Measurements from ENCODE around the gene C3orf20.

C3orf20 gene

DNA sequence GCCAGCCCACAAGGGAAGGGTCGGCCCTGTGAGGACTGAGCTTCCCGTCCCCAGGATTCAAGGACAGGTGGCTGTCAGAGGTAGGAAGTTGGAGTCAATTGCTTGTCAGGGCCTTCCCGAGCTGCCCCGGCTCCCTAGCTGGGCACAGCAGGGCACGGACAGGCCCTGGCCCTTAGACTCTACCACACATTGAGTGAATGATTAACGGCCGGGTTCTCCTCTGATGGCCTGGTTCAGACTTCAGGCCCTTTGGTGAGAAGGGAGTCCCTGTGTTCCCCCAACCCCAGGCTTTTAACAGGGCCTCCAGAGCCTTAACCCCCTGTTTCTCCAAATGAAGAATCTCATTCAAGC, 127.4 kb downstream of the C3orf20 start:
- in situ Hi-C loops (cut with MboI; ENCODE audit: low sequenced_read_pairs, unreplicated experiment) = no loop called here
- TF ChIP-seq, protein P1, sequence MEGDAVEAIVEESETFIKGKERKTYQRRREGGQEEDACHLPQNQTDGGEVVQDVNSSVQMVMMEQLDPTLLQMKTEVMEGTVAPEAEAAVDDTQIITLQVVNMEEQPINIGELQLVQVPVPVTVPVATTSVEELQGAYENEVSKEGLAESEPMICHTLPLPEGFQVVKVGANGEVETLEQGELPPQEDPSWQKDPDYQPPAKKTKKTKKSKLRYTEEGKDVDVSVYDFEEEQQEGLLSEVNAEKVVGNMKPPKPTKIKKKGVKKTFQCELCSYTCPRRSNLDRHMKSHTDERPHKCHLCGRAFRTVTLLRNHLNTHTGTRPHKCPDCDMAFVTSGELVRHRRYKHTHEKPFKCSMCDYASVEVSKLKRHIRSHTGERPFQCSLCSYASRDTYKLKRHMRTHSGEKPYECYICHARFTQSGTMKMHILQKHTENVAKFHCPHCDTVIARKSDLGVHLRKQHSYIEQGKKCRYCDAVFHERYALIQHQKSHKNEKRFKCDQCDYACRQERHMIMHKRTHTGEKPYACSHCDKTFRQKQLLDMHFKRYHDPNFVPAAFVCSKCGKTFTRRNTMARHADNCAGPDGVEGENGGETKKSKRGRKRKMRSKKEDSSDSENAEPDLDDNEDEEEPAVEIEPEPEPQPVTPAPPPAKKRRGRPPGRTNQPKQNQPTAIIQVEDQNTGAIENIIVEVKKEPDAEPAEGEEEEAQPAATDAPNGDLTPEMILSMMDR (IDR thresholded peaks at IDR 0.05; ENCODE audit: borderline replicate concordance, control extremely low read depth, extremely low read depth, insufficient read depth, missing control alignments) = no peak
- DNase-seq (ENCODE audit: low spot score) = no peak

DNA sequence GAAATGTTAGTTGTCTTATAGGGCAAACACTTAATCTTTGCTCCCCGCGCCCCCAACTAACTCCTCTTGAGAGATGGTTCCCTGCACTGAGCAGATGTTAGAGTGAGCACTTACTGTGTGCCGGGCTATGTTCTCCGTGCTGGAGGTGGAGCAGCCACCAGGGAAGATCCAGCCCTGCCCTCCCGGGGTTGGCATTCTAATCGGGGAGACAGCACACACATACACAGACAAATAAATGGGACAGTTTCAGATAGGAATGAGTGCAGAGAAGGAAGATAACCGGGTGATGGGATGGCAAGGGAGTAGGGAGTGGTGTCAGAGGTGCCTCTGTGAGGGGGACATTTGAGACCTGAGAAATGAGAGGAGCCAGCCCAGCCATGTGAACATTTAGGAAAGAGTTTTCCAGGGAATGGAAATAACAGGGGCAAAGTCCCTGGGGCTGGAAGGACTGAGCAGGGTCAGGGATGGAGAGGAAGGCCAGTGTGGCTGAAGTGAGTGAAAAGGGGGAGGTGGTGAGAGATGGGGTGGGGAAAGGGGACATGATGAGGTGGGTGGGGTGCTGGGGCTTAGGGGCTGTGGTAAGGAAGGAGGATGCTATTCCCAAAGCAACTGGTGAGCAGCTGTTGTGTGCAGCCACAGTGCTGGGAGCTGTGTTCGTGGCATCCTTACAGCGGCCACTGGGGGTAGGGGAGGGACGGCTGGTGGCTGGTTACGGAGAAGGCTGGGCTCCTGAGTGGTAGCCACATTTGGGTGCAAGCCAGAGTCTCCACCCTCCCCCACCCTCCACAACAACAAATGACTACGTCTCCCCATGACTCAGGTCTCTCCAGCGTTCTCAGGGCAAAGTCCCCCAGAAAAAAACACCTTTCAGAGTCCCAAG, 128.4 kb downstream of the C3orf20 start:
- TF ChIP-seq, protein P1 (IDR thresholded peaks at IDR 0.05; ENCODE audit: borderline replicate concordance, control extremely low read depth, extremely low read depth, insufficient read depth, missing control alignments) = no peak
- in situ Hi-C loops (cut with MboI; ENCODE audit: low sequenced_read_pairs, unreplicated experiment) = no loop called here
- no peak for DNase-seq (ENCODE audit: low spot score)

DNA sequence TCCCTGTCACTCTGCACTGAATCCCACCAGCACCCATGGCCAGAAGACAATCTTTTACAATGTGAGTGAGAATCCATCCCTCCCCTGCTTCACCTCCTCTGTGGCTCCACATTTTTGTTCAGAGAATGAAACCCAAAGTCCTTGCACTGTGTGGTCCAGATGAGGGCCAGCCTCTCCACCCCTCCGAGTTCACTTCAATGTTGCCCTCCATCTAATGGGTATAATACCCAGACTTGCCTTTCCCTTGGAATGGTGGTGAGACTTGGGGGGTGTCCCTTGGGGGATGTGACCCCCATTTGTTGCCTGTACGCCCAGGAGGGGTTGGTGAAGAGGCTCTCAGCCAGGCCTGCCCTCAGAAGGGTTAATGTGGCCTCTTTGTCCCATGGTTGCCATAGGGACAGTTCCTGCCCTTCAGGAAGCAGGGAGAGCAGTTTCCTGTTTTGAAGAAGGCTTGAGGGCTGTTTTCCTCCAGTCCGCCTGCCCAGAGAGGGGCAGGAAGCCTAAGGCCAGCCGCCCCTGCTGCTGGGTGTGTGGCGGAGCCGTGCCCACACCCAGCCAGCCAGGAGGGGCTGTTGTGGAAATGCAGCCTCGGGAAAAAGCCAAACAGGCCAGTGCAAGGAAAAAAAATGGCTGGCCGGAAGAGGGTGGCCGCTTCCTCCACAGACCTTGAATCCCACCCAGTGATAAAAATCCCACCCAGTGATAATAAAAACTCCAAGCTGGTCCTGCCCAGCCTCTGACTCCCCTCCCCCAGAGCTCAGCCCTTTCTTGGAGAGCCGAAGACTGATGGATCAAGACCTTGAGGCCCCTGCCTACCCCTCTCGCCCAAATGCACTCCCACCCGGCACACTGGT, 129.3 kb downstream of the C3orf20 start:
- DNase-seq (ENCODE audit: low spot score) = no peak
- TF ChIP-seq, protein P1 (IDR thresholded peaks at IDR 0.05; ENCODE audit: borderline replicate concordance, control extremely low read depth, extremely low read depth, insufficient read depth, missing control alignments) = no peak
- in situ Hi-C loops (cut with MboI; ENCODE audit: low sequenced_read_pairs, unreplicated experiment) = no loop called here

DNA sequence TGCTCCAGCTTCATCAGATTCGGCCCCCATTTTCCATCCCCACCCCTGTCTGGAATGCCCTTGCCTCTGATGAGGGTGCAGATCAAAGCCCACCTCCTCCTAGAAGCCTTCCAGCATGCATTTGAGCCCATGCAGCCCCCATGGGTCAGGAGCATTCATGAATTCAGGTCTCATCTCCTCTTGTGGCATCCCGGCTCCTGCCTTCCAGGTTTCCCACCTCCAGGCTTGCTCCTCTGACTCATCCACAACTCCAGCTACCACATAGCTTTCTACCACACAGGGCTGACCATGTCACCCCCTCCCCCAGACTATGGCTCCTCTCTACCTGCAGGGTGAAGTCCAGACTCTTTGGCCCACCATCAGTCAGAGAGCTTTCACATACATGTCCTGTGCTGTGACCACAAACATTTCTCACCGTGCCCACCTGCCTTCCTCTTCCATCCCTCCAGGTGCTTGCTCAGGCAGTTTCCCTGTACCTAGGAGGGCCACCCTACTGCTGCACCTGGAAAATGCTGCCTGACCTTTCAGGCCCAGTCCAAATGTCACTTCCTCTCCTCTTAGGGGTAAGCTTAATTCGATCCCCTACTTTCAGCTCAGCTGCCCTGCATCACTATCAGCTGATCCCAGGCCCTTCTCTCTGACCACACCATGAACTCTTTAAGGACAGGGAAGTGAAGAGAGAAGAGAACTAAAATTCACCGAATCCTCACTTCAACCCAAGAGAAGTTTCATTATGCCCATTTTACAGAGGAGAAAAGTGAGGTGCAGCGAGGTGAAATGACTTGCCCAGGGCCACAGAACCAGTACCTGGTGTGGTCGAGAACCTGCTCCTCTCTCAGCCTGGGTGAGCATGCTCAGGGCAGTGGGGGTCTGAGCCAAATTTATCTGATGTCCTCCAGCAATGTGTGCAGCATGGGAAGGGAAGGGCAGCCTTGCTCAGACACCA, 130.2 kb downstream of the C3orf20 start:
- in situ Hi-C loops (cut with MboI; ENCODE audit: low sequenced_read_pairs, unreplicated experiment) = no loop called here
- TF ChIP-seq, protein P1 (IDR thresholded peaks at IDR 0.05; ENCODE audit: borderline replicate concordance, control extremely low read depth, extremely low read depth, insufficient read depth, missing control alignments) = no peak
- no peak for DNase-seq (ENCODE audit: low spot score)

DNA sequence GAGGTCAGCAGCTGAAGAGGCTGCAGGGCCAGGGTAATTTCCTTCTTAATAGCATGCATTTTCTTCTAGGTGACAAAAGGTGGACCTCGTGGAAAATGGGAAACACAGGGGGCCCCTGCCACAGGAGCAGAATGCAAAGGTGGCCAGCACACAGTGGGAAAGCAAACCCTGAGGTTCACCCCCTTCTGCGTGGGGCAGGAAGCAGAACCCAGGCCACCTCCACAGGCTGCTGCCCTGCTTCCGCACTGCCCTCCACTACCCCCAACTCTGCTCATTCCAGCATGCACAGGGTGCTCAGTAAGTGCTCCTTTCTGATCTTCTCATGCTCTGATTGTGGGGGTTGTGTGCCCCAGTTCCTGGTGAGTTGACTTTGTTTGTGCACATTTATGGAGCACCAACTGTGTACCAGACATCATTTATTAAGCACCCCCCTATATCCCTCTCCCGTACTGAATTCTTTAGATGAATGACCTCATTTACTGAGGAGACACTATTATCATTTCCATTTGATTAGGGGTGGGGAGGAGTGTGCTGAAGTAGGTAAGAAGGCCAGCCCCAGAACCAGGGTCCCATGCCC, 131.1 kb downstream of the C3orf20 start:
- DNase-seq (ENCODE audit: low spot score) = no peak
- in situ Hi-C loops (cut with MboI; ENCODE audit: low sequenced_read_pairs, unreplicated experiment) = no loop called here
- TF ChIP-seq, protein P1 (IDR thresholded peaks at IDR 0.05; ENCODE audit: borderline replicate concordance, control extremely low read depth, extremely low read depth, insufficient read depth, missing control alignments) = no peak

Data from GM13976 (cell line).